Measurements from ENCODE around the gene RANBP10. TPM values are rescaled to one million over a fixed set of nuclear protein-coding genes. Genes with fewer than 3 reads are reported as not detected.

The RANBP10 gene
- total and polyA plus RNA-seq, 2 donors (not counting 3 experiments of a cell fraction or from before 2014, with no cell fraction given) = 25.6 to 28.8 TPM

GRCh38 chr16:67801241-67801640 is 5.1 kb downstream of the RANBP10 start:
- H4K20me1 ChIP-seq (replicated peaks; ENCODE audit: control insufficient read depth, extremely low read depth, insufficient read depth, low read length) = no peaks in the 10 kb centered on the region
- CTCF ChIA-PET = interaction anchor here (0.9 kb wide), 1 partner anchor 25 kb away, joined by 3 read pairs; no protein-coding TSS in a partner anchor
- FAIRE-seq = no peak

More at GRCh38 chr16:67801241-67801640, 5.1 kb downstream of the RANBP10 start:
- H2AFZ ChIP-seq (ENCODE audit: low read depth, low read length) = no peak overlapping the region
- TF ChIP-seq GATA2 (IDR thresholded peaks at IDR 0.05; ENCODE audit: insufficient read depth, insufficient read length, low read depth, low read length) (no peak), EZH2 (IDR thresholded peaks at IDR 0.05; ENCODE audit: borderline replicate concordance, low read depth, low read length, severe bottlenecking) (no peak), JUN (IDR thresholded peaks at IDR 0.05; ENCODE audit: borderline replicate concordance, insufficient read depth, insufficient read length, low read depth) (no peak), POLR2AphosphoS5 (IDR thresholded peaks at IDR 0.05; ENCODE audit: insufficient read depth, low read depth, low read length) (no peak), CTCF (IDR thresholded peaks at IDR 0.05; ENCODE audit: extremely low read depth in 1 of 2, insufficient read depth in 1 of 2, low read depth in 1 of 2, low read length in 2 of 2) (no peak), MAX (IDR thresholded peaks at IDR 0.05; ENCODE audit: insufficient read depth, insufficient read length) (no peak), FOS (IDR thresholded peaks at IDR 0.05; ENCODE audit: borderline replicate concordance, insufficient read depth, low read length) (no peak), POLR2A (IDR thresholded peaks at IDR 0.05; ENCODE audit: low read depth, low read length) (no peak), MYC (IDR thresholded peaks at IDR 0.05; ENCODE audit: low read depth, low read length) (no peak)
- H3K79me2 ChIP-seq (ENCODE audit: control insufficient read depth, insufficient read depth, low read length) = peaks cover 65% of the 10 kb centered on the region
- H3K27me3 ChIP-seq (ENCODE audit: control insufficient read depth in 2 of 2, insufficient read depth in 2 of 2, low read length in 2 of 2) = no peaks in the 10 kb centered on the region
- H3K27ac ChIP-seq (ENCODE audit: insufficient read depth, low read depth, low read length) = no peak overlapping the region
- H3K9ac ChIP-seq (replicated peaks; ENCODE audit: extremely low read depth, insufficient read depth, low read length) = no peak overlapping the region
- H3K9me3 ChIP-seq (replicated peaks; ENCODE audit: control insufficient read depth, insufficient read depth, low read length) = no peaks in the 10 kb centered on the region
- BruUV-seq (replicated peaks) = no TSS peak
- no peak overlapping the region for H3K4me3 ChIP-seq (replicated peaks in 1 of 3; ENCODE audit: insufficient read depth in 1 of 3, low read depth in 1 of 3, low read length in 3 of 3)
- no peaks in the 10 kb centered on the region for H3K9me1 ChIP-seq (replicated peaks; ENCODE audit: control insufficient read depth, extremely low read depth, insufficient read depth, low read length)
- intact Hi-C loops (cut with micrococcal nuclease) = loop anchor here (10.0 kb wide), 1 partner anchor 276 kb away; the partner anchor contains the start of gene RIPOR1
- H3K36me3 ChIP-seq (ENCODE audit: control insufficient read depth in 2 of 2, extremely low read depth in 1 of 2, insufficient read depth in 2 of 2, low read length in 2 of 2) = peaks cover 0 to 17% of the 10 kb centered on the region in 2 experiments
- no peak overlapping the region for H3K4me2 ChIP-seq (ENCODE audit: insufficient read depth, low read length)
- H3K4me1 ChIP-seq (ENCODE audit: control insufficient read depth, extremely low read depth, insufficient read depth, low read length) = peaks cover 11% of the 10 kb centered on the region
- dilution Hi-C loops (cut with MboI; ENCODE audit: extremely low pct_ligation_motif_present, low sequenced_read_pairs) = no loop called here
- POLR2A ChIA-PET = no interaction called here
- no peak for DNase-seq (ENCODE audit: low read depth, low spot score)

Data from endothelial cell of umbilical vein (primary cell).